Uterine smooth muscle cell (primary cell): ENCODE data around the gene LRRC41. TPM values are rescaled to one million over a fixed set of nuclear protein-coding genes. Genes with fewer than 3 reads are reported as not detected.

Source experiments
- total RNA-seq: library from RNA; depleted of rRNA; stranded (reverse); fragments of >200 nt; gene quantifications from 2 replicates; pipeline ENCODE4 v1.2.3, GENCODE V29; 2014

LRRC41 gene, protein sequence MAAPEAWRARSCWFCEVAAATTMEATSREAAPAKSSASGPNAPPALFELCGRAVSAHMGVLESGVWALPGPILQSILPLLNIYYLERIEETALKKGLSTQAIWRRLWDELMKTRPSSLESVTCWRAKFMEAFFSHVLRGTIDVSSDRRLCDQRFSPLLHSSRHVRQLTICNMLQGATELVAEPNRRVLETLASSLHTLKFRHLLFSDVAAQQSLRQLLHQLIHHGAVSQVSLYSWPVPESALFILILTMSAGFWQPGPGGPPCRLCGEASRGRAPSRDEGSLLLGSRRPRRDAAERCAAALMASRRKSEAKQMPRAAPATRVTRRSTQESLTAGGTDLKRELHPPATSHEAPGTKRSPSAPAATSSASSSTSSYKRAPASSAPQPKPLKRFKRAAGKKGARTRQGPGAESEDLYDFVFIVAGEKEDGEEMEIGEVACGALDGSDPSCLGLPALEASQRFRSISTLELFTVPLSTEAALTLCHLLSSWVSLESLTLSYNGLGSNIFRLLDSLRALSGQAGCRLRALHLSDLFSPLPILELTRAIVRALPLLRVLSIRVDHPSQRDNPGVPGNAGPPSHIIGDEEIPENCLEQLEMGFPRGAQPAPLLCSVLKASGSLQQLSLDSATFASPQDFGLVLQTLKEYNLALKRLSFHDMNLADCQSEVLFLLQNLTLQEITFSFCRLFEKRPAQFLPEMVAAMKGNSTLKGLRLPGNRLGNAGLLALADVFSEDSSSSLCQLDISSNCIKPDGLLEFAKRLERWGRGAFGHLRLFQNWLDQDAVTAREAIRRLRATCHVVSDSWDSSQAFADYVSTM
- 82.4 and 86.3 TPM in 2 replicates for total RNA-seq

DNA sequence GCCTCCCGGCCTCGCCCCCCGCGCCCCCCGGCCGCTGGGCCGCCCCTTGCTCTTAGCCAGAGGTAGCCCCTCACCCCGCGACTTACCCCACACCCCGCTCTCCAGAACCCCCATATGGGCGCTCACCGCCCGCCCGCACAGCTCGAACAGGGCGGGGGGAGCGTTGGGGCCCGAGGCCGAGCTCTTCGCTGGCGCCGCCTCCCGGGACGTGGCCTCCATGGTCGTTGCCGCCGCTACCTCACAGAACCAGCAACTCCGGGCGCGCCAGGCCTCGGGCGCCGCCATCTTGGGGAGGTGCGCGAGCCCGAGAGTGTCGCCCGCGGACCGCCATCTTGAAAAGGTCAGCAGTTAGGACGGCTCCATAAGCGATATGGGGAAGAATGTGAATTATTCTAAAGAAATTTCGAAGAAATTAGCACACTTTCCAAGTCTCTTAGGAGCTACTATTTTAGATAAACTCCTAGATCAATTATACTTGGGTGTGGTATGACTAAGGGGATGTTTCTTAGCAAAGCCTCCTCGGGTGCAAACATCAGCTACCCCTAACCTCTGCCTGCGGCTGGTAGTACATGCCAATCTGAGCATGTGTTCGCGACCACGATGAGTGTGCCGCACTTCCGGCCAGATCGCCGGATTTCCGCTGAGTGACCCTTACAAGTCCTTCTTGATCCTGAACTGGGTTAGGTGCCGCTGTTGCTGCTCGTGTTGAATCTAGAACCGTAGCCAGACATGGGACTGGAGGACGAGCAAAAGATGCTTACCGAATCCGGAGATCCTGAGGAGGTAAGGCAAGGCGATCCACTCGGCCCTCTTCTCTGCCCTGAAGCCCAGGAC lies at the start of gene LRRC41, which contains the start of gene UQCRH:
Gene LRRC41 (minus strand): TSS at position 579 of the 834 bp plus-strand sequence. CDS start 294 bp downstream, at position 285.
Gene UQCRH (plus strand): TSS at position 661 of the 834 bp plus-strand sequence. CDS start 69 bp downstream, at position 730.

DNA sequence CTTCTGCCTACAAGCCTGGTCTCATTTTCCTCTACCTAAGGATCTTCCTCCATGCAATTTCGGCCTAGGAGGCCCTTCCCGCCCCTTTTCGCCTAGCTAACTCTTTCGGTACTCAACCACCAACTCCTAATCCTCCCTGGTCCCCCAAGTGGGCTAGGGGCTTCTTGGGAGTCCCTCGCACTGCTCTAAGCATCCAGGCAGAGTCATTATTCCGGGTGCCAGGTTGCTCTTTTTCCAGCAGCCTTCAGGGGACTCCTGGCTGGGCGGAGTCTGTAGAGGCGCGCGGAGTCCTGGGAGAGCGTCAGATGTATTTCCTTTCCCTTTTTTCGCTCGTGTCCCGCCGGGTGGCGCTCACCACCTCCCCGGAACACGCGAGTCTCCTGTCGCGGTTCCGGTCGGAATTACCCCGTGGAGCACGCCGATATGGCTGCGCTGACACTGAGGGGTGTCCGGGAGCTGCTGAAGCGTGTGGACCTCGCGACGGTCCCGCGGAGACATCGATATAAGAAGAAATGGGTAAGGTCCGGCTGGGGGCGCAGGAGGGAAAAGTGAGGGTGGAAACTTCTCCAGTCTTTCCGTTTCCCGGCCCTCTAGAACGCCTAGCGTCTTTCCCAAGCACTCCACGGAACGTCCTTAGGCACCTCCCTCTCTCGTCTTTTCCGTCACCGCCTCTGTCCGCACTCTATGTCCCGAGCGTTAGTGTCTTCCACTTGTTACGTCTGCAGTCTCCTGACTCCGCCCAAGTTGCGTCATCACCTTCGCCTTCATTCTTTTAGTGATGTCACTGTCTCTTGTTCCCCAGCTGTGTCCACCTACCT lies 37.2 kb upstream of the LRRC41 start, which contains the start of gene NSUN4:
Gene NSUN4 (plus strand): TSS at position 404 of the 818 bp plus-strand sequence. CDS start 20 bp downstream, at position 424.

DNA sequence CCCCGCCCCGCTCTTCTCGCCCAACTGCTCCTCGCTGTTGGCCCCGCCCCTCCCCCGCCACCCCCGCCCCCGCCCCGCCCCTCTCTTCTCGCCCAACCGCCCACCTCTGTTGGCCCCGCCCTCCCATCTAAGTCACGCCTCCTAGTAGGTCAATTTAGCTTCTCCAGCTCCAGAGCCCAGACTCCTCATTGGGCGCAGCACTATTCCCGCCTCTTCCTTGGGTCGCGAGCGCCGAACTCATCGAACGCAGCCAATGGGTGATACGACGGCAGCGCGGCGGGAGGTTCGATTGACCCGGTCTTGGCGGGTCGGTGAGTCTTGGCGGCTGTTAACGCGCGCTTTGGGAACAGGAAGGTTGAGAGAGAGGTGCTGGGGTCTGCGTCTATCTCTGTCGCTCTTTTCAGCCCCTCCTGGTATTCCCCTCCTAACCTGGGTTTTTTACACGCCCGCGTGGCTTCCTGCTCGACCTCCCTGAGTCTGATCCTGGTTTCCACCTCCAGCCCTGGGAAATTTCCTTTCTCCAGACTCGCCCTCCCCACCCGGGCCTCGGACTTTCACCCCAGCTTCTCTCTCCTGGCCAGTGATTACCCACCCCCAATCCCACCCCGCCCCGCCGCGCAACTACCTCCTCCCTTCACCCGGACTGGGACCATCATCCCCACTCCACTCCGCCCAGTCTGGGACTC lies 55.8 kb downstream of the LRRC41 start, which contains the start of gene RAD54L:
Gene RAD54L (plus strand): TSS at position 328 of the 686 bp plus-strand sequence. CDS start 643 bp downstream, outside the sequence.

Other genes with a start within 250 kb of the LRRC41 start
- 1.4 and 3.9 TPM in 2 replicates for gene PIK3R3, start 171.0 kb downstream of the LRRC41 start, total RNA-seq
- gene TSPAN1, start 128.5 kb downstream of the LRRC41 start, total RNA-seq: 0.22 and 0.25 TPM in 2 replicates
- not detected in 2 replicates for gene P3R3URF, start 127.1 kb downstream of the LRRC41 start, total RNA-seq
- 60.0 and 66.7 TPM in 2 replicates for gene POMGNT1, start 105.2 kb downstream of the LRRC41 start, total RNA-seq
- 5.1 and 6.8 TPM in 2 replicates for gene LURAP1, start 100.3 kb downstream of the LRRC41 start, total RNA-seq
- gene RAD54L, start 55.9 kb downstream of the LRRC41 start, total RNA-seq: 3.6 and 11.1 TPM in 2 replicates
- 508 and 626 TPM in 2 replicates for gene UQCRH, start 82 bp upstream of the LRRC41 start, total RNA-seq
- 13.1 and 17.9 TPM in 2 replicates for gene NSUN4, start 37.2 kb upstream of the LRRC41 start, total RNA-seq
- 1.00 and 1.7 TPM in 2 replicates for gene FAAH, start 90.7 kb upstream of the LRRC41 start, total RNA-seq
- gene DMBX1, start 186.2 kb upstream of the LRRC41 start, total RNA-seq: not detected in 2 replicates
- gene KNCN, start 248.0 kb upstream of the LRRC41 start, total RNA-seq: not detected in 2 replicates